A549 (cell line): ENCODE data around the gene TYMS. TPM values are rescaled to one million over a fixed set of nuclear protein-coding genes. Genes with fewer than 3 reads are reported as not detected.

ENCODE experiments used
- ATAC-seq, 2 experiments: fragments of 200-7000 bp in 1 of 2; fragments of >200 bp in 1 of 2; cut with Nextera tagmentation in 1 of 2; cut with Tn5 transposase in 1 of 2; 3 replicates each; pipeline versions ENCODE4 v1.8.0 to v1.9.1; 2018 to 2020; ENCODE audit warnings: mild to moderate bottlenecking in 1 of 2, moderate library complexity in 1 of 2
- CTCF ChIA-PET: fragments of 300-600 bp; sonication (Branson Sonifier 250); formaldehyde crosslinking; extraction: SDS; loops from one replicate; lab custom pipeline; 2021; ENCODE audit warnings: antibody characterized with exemption, inconsistent platforms; lab: Yijun Ruan, JAX
- POLR2A ChIA-PET: fragments of 350-600 bp; formaldehyde crosslinking; extraction: SDS; loops from one replicate; lab custom pipeline; 2021; ENCODE audit warnings: antibody characterized with exemption, inconsistent platforms; lab: Yijun Ruan, JAX
- DNase-seq, 2 experiments: peaks; one replicate each; pipeline versions ENCODE4 v3.0.0 to v3.0.0-alpha.2; 2011 to 2016; ENCODE audit warnings: low read depth in 1 of 2, low spot score in 1 of 2
- FAIRE-seq: peaks from 2 replicates; lab custom pipeline; 2011; peaks lifted over from hg19 to GRCh38; lab: Jason Lieb, UNC
- H3K27ac ChIP-seq, 2 experiments: fragments of >200 bp; sonication (Bioruptor Twin); formaldehyde crosslinking; 3 replicates each; pipeline ENCODE4 v1.5.1; 2016 to 2017
- H3K4me1 ChIP-seq: fragments of >200 bp; sonication (Bioruptor Twin); formaldehyde crosslinking; 3 replicates; pipeline ENCODE4 v1.6.1; 2016
- H3K4me2 ChIP-seq: fragments of >200 bp; sonication (Bioruptor Twin); formaldehyde crosslinking; 3 replicates; pipeline ENCODE4 v1.6.1; 2016
- H3K4me3 ChIP-seq: fragments of >200 bp; sonication (Bioruptor Twin); formaldehyde crosslinking; 3 replicates; pipeline ENCODE4 v1.5.1; 2016
- H3K9me3 ChIP-seq: fragments of >200 bp; sonication (Bioruptor Twin); formaldehyde crosslinking; 3 replicates; pipeline ENCODE4 v1.6.1; 2016
- CHD2 ChIP-seq: fragments of 150-350 bp; IDR thresholded peaks from 2 replicates; pipeline ENCODE4 v1.6.1; 2014; ENCODE audit warnings: low read length; ENCODE audit not compliant: partially characterized antibody
- EHMT2 ChIP-seq: fragments of 200-600 bp; sonication (generic); IDR thresholded peaks from 2 replicates; pipeline ENCODE4 v1.6.1; 2016; ENCODE audit warnings: antibody characterized with exemption, low read depth, mild to moderate bottlenecking, moderate library complexity
- EP300 ChIP-seq, 2 experiments: fragments of >200 bp; sonication (Bioruptor Twin); formaldehyde crosslinking; IDR thresholded peaks; 2 replicates in 1 of 2; 3 replicates in 1 of 2; pipeline ENCODE4 v1.6.1; 2016 to 2017
- ESRRA ChIP-seq: fragments of 150-350 bp; IDR thresholded peaks from 2 replicates; pipeline ENCODE4 v1.6.1; 2014; ENCODE audit warnings: mild to moderate bottlenecking, low read length, borderline replicate concordance
- FOSB ChIP-seq: fragments of 250-450 bp; sonication (Bioruptor Pico); IDR thresholded peaks from 2 replicates; pipeline ENCODE4 v1.5.0; 2020; ENCODE audit warnings: mild to moderate bottlenecking, moderate library complexity
- FOSL2 ChIP-seq, 2 experiments: fragments of 450-650 bp in 1 of 2; fragments of >200 bp in 1 of 2; sonication (Bioruptor Twin) in 1 of 2; formaldehyde crosslinking; IDR thresholded peaks; 2 replicates each; pipeline versions ENCODE4 v1.5.0 to v1.6.1; 2016 to 2020; ENCODE audit warnings: mild to moderate bottlenecking in 1 of 2, moderate library complexity in 1 of 2
- HOXA7 ChIP-seq: fragments of 250-450 bp; sonication (Bioruptor Pico); IDR thresholded peaks from 2 replicates; pipeline ENCODE4 v1.5.0; 2020; ENCODE audit warnings: mild to moderate bottlenecking, moderate library complexity
- HOXB5 ChIP-seq: fragments of 250-450 bp; sonication (Bioruptor Pico); IDR thresholded peaks from 2 replicates; pipeline ENCODE4 v1.5.0; 2020; ENCODE audit warnings: mild to moderate bottlenecking, moderate library complexity
- JUN ChIP-seq, 2 experiments: fragments of >200 bp; sonication (Bioruptor Twin); formaldehyde crosslinking; IDR thresholded peaks; 2 replicates in 1 of 2; 3 replicates in 1 of 2; pipeline ENCODE4 v1.6.1; 2016 to 2017
- KDM1A ChIP-seq: fragments of 200-600 bp; sonication (generic); IDR thresholded peaks from 2 replicates; pipeline ENCODE4 v1.6.1; 2016; ENCODE audit warnings: low read depth, mild to moderate bottlenecking
- MAFK ChIP-seq: fragments of 450-650 bp; IDR thresholded peaks from 2 replicates; pipeline ENCODE4 v1.6.1; 2014; ENCODE audit not compliant: partially characterized antibody
- MYC ChIP-seq: IDR thresholded peaks from 2 replicates; pipeline ENCODE4 v1.6.1; 2012; ENCODE audit warnings: mild to moderate bottlenecking, inconsistent platforms, low read length, improper control_type of control experiment, borderline replicate concordance
- NFE2L2 ChIP-seq: fragments of 150-350 bp; conservative IDR thresholded peaks from 2 replicates; pipeline ENCODE4 v1.6.1; 2014; ENCODE audit warnings: low read length
- NPAS2 ChIP-seq: fragments of 250-450 bp; sonication (Bioruptor Pico); IDR thresholded peaks from 2 replicates; pipeline ENCODE4 v1.8.0; 2022; ENCODE audit warnings: mild to moderate bottlenecking, moderate library complexity, borderline replicate concordance
- PHF8 ChIP-seq: fragments of 200-600 bp; sonication (generic); IDR thresholded peaks from 2 replicates; pipeline ENCODE4 v1.6.1; 2016; ENCODE audit warnings: low read depth, mild to moderate bottlenecking, antibody characterized with exemption, moderate library complexity, borderline replicate concordance
- POLR2A ChIP-seq: IDR thresholded peaks from 2 replicates; pipeline ENCODE4 v1.6.1; 2012; ENCODE audit warnings: mild to moderate bottlenecking, low read length
- POLR2AphosphoS2 ChIP-seq: conservative IDR thresholded peaks from 2 replicates; pipeline ENCODE4 v1.6.1; 2012; ENCODE audit warnings: low read length, improper control_type of control experiment, inconsistent platforms
- RAD21 ChIP-seq, 2 experiments: fragments of >200 bp in 1 of 2; sonication (Bioruptor Twin) in 1 of 2; formaldehyde crosslinking in 1 of 2; IDR thresholded peaks in 1 of 2; conservative IDR thresholded peaks in 1 of 2; 2 replicates in 1 of 2; 3 replicates in 1 of 2; pipeline ENCODE4 v1.6.1; 2012 to 2018; ENCODE audit warnings: inconsistent platforms in 1 of 2
- RCOR1 ChIP-seq: fragments of 150-350 bp; IDR thresholded peaks from 2 replicates; pipeline ENCODE4 v1.6.1; 2014; ENCODE audit warnings: antibody characterized with exemption, low read length, low read depth
- RFX5 ChIP-seq: fragments of 450-650 bp; IDR thresholded peaks from 2 replicates; pipeline ENCODE4 v1.7.1; 2014; ENCODE audit warnings: antibody characterized with exemption, mild to moderate bottlenecking, moderate library complexity
- SMC3 ChIP-seq: fragments of >200 bp; sonication (Bioruptor Twin); formaldehyde crosslinking; IDR thresholded peaks from 3 replicates; pipeline ENCODE4 v1.6.1; 2018; ENCODE audit warnings: inconsistent platforms
- TP53 ChIP-seq: fragments of 250-450 bp; sonication (Bioruptor Pico); IDR thresholded peaks from 2 replicates; pipeline ENCODE4 v1.5.0; 2021; ENCODE audit warnings: mild to moderate bottlenecking, moderate library complexity
- ZC3H11A ChIP-seq: fragments of 450-650 bp; IDR thresholded peaks from 2 replicates; pipeline ENCODE4 v1.6.1; 2014; ENCODE audit warnings: antibody characterized with exemption, mild to moderate bottlenecking
- ZNF302 ChIP-seq: fragments of 250-450 bp; sonication (Bioruptor Pico); IDR thresholded peaks from 2 replicates; pipeline ENCODE4 v1.9.0; 2021; ENCODE audit warnings: inconsistent platforms, mild to moderate bottlenecking, moderate library complexity
- WGBS: methylation state at CpG from one replicate; pipeline ENCODE4 v1.1.6; 2017; ENCODE audit errors: missing lambda C conversion rate; 5-methylcytosine and 5-hydroxymethylcytosine counted together
- polyA plus RNA-seq, 4 experiments: library from polyadenylated mRNA; depleted of rRNA in 3 of 4; stranded (reverse); fragments of >200 nt; fragmentation: RNase III in 1 of 4; extraction: RNeasy Plus Mini Kit Qiagen cat#74134 plus additional on column Dnase treatment in 1 of 4; gene quantifications; 2 replicates in 3 of 4; 3 replicates in 1 of 4; pipeline ENCODE4 v1.2.3, GENCODE V29; 2011 to 2017
- TF ChIP-seq, protein P1 (sequence below): fragments of 450-650 bp; IDR thresholded peaks from 2 replicates; pipeline ENCODE4 v1.6.1; 2014; ENCODE audit warnings: antibody characterized with exemption
- TF ChIP-seq, protein P2 (sequence below): fragments of >200 bp; sonication (Bioruptor Twin); formaldehyde crosslinking; IDR thresholded peaks from 2 replicates; pipeline ENCODE4 v1.6.1; 2016
- TF ChIP-seq, protein P3 (sequence below): fragments of >200 bp; sonication (Bioruptor Twin); formaldehyde crosslinking; IDR thresholded peaks from 3 replicates; pipeline ENCODE4 v1.6.1; 2016
- TF ChIP-seq, protein P4 (sequence below): fragments of 250-450 bp; sonication (Bioruptor Pico); IDR thresholded peaks from 2 replicates; pipeline ENCODE4 v1.5.0; 2021; ENCODE audit warnings: mild to moderate bottlenecking, moderate library complexity, borderline replicate concordance
- TF ChIP-seq, protein P5 (sequence below): fragments of >200 bp; sonication (Bioruptor Twin); formaldehyde crosslinking; IDR thresholded peaks from 3 replicates; pipeline ENCODE4 v1.5.1; 2016
- TF ChIP-seq, protein P6 (sequence below): IDR thresholded peaks from 2 replicates; pipeline ENCODE4 v1.6.1; 2012
- TF ChIP-seq, protein P7 (sequence below): IDR thresholded peaks from 2 replicates; pipeline ENCODE4 v1.6.1; 2012; ENCODE audit warnings: low read depth, borderline replicate concordance

The TYMS gene
- polyA plus RNA-seq, 2 of the 4 experiments (the other 2 are of a cell fraction) = 118 to 173 TPM

DNA sequence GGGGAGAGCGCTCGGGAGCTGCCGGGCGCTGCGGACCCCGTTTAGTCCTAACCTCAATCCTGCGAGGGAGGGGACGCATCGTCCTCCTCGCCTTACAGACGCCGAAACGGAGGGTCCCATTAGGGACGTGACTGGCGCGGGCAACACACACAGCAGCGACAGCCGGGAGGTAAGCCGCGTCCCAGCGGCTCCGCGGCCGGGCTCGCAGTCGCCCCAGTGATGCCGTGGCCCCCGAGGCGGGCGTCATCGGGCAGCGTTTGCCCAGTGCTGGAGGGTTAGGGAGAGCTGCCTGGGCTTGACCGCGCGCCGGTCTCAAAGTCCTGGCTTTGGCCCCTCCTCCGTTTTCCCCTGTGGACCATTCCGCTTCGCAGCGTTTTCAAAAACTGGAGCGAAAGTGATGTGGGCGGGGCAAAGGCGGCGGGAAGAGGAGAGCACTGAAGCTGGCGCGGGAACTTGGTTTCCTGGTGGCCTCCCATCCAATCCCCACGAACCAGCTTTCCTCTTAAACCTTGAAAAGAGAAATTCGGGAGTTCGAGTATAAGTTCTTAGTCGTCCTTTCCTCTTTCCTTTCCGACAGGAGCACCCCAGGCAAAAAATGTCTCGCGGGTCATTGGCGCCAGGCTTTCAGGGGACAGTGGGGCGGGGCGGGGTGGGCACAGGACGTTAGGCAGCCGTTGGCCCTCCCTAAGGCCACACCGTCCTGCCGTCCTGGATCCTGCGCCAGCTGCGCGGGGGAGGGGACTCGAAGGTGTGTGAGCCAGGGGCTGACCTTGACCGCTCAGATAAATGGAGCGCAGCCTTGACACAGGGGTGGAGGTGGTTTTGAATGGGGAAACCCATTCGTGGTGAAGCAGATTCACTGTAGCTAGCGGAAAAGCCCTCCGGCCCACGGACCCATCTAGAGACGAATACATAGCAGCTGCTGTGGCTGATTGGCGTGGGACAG lies 821 bp downstream of the TYMS start:
- ATAC-seq = peak; percentile 89 to 94
- WGBS = 4% methylated on average over 27 of the region's 72 CpGs
- TF ChIP-seq, protein P1, sequence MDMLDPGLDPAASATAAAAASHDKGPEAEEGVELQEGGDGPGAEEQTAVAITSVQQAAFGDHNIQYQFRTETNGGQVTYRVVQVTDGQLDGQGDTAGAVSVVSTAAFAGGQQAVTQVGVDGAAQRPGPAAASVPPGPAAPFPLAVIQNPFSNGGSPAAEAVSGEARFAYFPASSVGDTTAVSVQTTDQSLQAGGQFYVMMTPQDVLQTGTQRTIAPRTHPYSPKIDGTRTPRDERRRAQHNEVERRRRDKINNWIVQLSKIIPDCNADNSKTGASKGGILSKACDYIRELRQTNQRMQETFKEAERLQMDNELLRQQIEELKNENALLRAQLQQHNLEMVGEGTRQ = no peak
- TF ChIP-seq CHD2 (no peak), HOXB5 (CRISPR knock-in tag) (no peak), ZC3H11A (no peak), NFE2L2 (no peak), ESRRA (no peak), JUN (IDR thresholded peaks at IDR 0.05) (peak in 1 of 2 experiments; percentile 44; a peak in 2 of 5 replicates), TP53 (no peak), EHMT2 (no peak), PHF8 (no peak), RFX5 (no peak), RAD21 (conservative IDR thresholded peaks at IDR 0.05 in 1 of 2, IDR thresholded peaks at IDR 0.05 in 1 of 2) (no peak), POLR2A (peak; percentile 47; the same call in 1 of the 2 replicates), ZNF302 (CRISPR knock-in tag) (no peak), MYC (no peak), NPAS2 (CRISPR knock-in tag) (no peak), EP300 (IDR thresholded peaks at IDR 0.05) (no peak), FOSB (CRISPR knock-in tag) (no peak), HOXA7 (CRISPR knock-in tag) (no peak), RCOR1 (no peak), FOSL2 (IDR thresholded peaks at IDR 0.05) (no peak), FOSL2 (CRISPR knock-in tag; IDR thresholded peaks at IDR 0.05) (no peak), MAFK (no peak), SMC3 (no peak), KDM1A (no peak), POLR2AphosphoS2 (no peak)
- TF ChIP-seq, protein P2, sequence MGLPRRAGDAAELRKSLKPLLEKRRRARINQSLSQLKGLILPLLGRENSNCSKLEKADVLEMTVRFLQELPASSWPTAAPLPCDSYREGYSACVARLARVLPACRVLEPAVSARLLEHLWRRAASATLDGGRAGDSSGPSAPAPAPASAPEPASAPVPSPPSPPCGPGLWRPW = no peak
- TF ChIP-seq, protein P3, sequence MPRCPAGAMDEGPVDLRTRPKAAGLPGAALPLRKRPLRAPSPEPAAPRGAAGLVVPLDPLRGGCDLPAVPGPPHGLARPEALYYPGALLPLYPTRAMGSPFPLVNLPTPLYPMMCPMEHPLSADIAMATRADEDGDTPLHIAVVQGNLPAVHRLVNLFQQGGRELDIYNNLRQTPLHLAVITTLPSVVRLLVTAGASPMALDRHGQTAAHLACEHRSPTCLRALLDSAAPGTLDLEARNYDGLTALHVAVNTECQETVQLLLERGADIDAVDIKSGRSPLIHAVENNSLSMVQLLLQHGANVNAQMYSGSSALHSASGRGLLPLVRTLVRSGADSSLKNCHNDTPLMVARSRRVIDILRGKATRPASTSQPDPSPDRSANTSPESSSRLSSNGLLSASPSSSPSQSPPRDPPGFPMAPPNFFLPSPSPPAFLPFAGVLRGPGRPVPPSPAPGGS = no peak
- TF ChIP-seq, protein P4, sequence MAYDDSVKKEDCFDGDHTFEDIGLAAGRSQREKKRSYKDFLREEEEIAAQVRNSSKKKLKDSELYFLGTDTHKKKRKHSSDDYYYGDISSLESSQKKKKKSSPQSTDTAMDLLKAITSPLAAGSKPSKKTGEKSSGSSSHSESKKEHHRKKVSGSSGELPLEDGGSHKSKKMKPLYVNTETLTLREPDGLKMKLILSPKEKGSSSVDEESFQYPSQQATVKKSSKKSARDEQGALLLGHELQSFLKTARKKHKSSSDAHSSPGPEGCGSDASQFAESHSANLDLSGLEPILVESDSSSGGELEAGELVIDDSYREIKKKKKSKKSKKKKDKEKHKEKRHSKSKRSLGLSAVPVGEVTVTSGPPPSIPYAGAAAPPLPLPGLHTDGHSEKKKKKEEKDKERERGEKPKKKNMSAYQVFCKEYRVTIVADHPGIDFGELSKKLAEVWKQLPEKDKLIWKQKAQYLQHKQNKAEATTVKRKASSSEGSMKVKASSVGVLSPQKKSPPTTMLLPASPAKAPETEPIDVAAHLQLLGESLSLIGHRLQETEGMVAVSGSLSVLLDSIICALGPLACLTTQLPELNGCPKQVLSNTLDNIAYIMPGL = no peak
- TF ChIP-seq, protein P5, sequence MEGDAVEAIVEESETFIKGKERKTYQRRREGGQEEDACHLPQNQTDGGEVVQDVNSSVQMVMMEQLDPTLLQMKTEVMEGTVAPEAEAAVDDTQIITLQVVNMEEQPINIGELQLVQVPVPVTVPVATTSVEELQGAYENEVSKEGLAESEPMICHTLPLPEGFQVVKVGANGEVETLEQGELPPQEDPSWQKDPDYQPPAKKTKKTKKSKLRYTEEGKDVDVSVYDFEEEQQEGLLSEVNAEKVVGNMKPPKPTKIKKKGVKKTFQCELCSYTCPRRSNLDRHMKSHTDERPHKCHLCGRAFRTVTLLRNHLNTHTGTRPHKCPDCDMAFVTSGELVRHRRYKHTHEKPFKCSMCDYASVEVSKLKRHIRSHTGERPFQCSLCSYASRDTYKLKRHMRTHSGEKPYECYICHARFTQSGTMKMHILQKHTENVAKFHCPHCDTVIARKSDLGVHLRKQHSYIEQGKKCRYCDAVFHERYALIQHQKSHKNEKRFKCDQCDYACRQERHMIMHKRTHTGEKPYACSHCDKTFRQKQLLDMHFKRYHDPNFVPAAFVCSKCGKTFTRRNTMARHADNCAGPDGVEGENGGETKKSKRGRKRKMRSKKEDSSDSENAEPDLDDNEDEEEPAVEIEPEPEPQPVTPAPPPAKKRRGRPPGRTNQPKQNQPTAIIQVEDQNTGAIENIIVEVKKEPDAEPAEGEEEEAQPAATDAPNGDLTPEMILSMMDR = no peak
- TF ChIP-seq, protein P6, sequence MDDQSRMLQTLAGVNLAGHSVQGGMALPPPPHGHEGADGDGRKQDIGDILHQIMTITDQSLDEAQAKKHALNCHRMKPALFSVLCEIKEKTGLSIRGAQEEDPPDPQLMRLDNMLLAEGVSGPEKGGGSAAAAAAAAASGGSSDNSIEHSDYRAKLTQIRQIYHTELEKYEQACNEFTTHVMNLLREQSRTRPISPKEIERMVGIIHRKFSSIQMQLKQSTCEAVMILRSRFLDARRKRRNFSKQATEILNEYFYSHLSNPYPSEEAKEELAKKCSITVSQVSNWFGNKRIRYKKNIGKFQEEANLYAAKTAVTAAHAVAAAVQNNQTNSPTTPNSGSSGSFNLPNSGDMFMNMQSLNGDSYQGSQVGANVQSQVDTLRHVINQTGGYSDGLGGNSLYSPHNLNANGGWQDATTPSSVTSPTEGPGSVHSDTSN = no peak
- TF ChIP-seq, protein P7, sequence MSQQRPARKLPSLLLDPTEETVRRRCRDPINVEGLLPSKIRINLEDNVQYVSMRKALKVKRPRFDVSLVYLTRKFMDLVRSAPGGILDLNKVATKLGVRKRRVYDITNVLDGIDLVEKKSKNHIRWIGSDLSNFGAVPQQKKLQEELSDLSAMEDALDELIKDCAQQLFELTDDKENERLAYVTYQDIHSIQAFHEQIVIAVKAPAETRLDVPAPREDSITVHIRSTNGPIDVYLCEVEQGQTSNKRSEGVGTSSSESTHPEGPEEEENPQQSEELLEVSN = peak; percentile 68; the same call in 1 of the 2 replicates

More for the DNA sequence above, 821 bp downstream of the TYMS start:
- DNase-seq (peak; percentile 77 to 90), FAIRE-seq (no peak)
- H3K4me3 ChIP-seq = peak overlapping the region; percentile 73
- peak overlapping the region; percentile 88 for H3K4me2 ChIP-seq
- ChIA-PET POLR2A (interaction anchor here (0.6 to 1.6 kb wide), 5 partner anchors 10 to 153 kb away, joined by 3 to 7 read pairs (median 3); partner anchors contain the start of gene YES1), CTCF (interaction anchor here (0.7 to 1.6 kb wide), 6 partner anchors 12 to 173 kb away, joined by 3 to 5 read pairs (median 4); no protein-coding TSS in a partner anchor)
- no peaks in the 10 kb centered on the region for H3K9me3 ChIP-seq
- H3K27ac ChIP-seq = peak overlapping the region; percentile 86 to 100
- H3K4me1 ChIP-seq = no peaks in the 10 kb centered on the region
